HEK293T (cell line): ENCODE data around the gene NCMAP.
"Not testable (repeated sequence)": the region's sequence is repeated elsewhere in the genome, so short reads cannot be mapped to it uniquely, and the experiment has no call there.

Source experiments
- CTCF ChIA-PET: fragments of 350-600 bp; formaldehyde crosslinking; extraction: SDS; loops from one replicate; lab custom pipeline; 2021; ENCODE audit warnings: antibody characterized with exemption, inconsistent platforms; lab: Yijun Ruan, JAX
- POLR2A ChIA-PET: fragments of 350-600 bp; formaldehyde crosslinking; extraction: SDS; loops from one replicate; lab custom pipeline; 2020; ENCODE audit warnings: antibody characterized with exemption, inconsistent platforms; lab: Yijun Ruan, JAX
- DNase-seq: peaks from one replicate; pipeline ENCODE4 v3.0.0; 2012; ENCODE audit warnings: mixed read lengths; ENCODE audit errors: extremely low spot score
- ARNT ChIP-seq: fragments of 450-650 bp; IDR thresholded peaks from 2 replicates; pipeline ENCODE4 v1.6.1; 2017; ENCODE audit warnings: mild to moderate bottlenecking
- BHLHE40 ChIP-seq: fragments of 450-650 bp; IDR thresholded peaks from 2 replicates; pipeline ENCODE4 v1.6.1; 2016; ENCODE audit warnings: mild to moderate bottlenecking, moderate library complexity, borderline replicate concordance
- CTBP1 ChIP-seq: fragments of 450-650 bp; IDR thresholded peaks from 2 replicates; pipeline ENCODE4 v1.6.1; 2016; ENCODE audit warnings: borderline replicate concordance
- ELF4 ChIP-seq: fragments of 450-650 bp; IDR thresholded peaks from 2 replicates; pipeline ENCODE4 v1.6.1; 2017; ENCODE audit warnings: antibody characterized with exemption
- FOXA1 ChIP-seq: fragments of 450-650 bp; IDR thresholded peaks from 2 replicates; pipeline ENCODE4 v1.6.1; 2016; ENCODE audit warnings: mild to moderate bottlenecking
- FOXK2 ChIP-seq: fragments of 450-650 bp; IDR thresholded peaks from 2 replicates; pipeline ENCODE4 v1.6.1; 2016; ENCODE audit warnings: mild to moderate bottlenecking
- FOXM1 ChIP-seq: fragments of 450-650 bp; IDR thresholded peaks from 2 replicates; pipeline ENCODE4 v1.6.1; 2017; ENCODE audit warnings: mild to moderate bottlenecking, borderline replicate concordance
- HDGF ChIP-seq: fragments of 450-650 bp; IDR thresholded peaks from 2 replicates; pipeline ENCODE4 v1.6.1; 2017; ENCODE audit warnings: antibody characterized with exemption, borderline replicate concordance
- L3MBTL2 ChIP-seq: fragments of 450-650 bp; conservative IDR thresholded peaks from 2 replicates; pipeline ENCODE4 v1.6.1; 2016; ENCODE audit warnings: mild to moderate bottlenecking
- LEF1 ChIP-seq: fragments of 450-650 bp; IDR thresholded peaks from 2 replicates; pipeline ENCODE4 v1.6.1; 2017; ENCODE audit warnings: mild to moderate bottlenecking, borderline replicate concordance
- NFRKB ChIP-seq: fragments of 450-650 bp; IDR thresholded peaks from 2 replicates; pipeline ENCODE4 v1.6.1; 2016; ENCODE audit warnings: mild to moderate bottlenecking, moderate library complexity
- SP1 ChIP-seq: fragments of 450-650 bp; IDR thresholded peaks from 2 replicates; pipeline ENCODE4 v1.6.1; 2017
- SUZ12 ChIP-seq: fragments of 450-650 bp; IDR thresholded peaks from 2 replicates; pipeline ENCODE4 v1.6.1; 2016; ENCODE audit warnings: mild to moderate bottlenecking
- TARDBP ChIP-seq: fragments of 450-650 bp; IDR thresholded peaks from 2 replicates; pipeline ENCODE4 v1.6.1; 2016
- ZNF384 ChIP-seq: fragments of 450-650 bp; IDR thresholded peaks from 2 replicates; pipeline ENCODE4 v1.6.1; 2016
- TF ChIP-seq, protein P1 (sequence below): fragments of 450-650 bp; IDR thresholded peaks from 2 replicates; pipeline ENCODE4 v1.6.1; 2016

The NCMAP gene

GRCh38 chr1:24516506-24516905 is 39.4 kb upstream of the NCMAP start:
- POLR2A ChIA-PET: interaction anchor here (0.8 kb wide), 1 partner anchor 9 kb away, joined by 3 read pairs; no protein-coding TSS in a partner anchor
- no peak for DNase-seq
- CTCF ChIA-PET: interaction anchor here (0.7 to 1.6 kb wide), 3 partner anchors 11 to 70 kb away, joined by 3 to 5 read pairs (median 5); no protein-coding TSS in a partner anchor
- TF ChIP-seq ELF4 (no peak), ARNT (no peak), FOXA1 (no peak)

DNA sequence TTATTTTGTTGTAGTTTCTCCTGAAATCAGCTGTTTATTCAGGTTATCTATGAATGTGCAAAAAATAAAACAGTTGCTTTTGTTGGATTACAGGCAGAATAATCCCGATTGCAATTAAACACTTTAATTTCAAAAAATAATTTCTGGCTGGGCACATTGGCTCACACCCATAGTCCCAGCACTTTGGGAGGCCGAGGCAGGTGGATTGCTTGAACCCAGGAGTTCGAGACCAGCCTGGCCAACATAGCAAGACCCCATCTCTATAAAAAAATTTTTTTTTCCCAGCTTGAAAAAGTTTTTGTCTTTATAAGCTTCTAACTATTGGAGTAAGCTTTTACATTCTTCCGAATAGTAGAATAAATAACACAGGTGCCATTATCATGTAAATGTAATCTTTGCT is 38.0 kb upstream of the NCMAP start:
- no peak for TF ChIP-seq ELF4
- TF ChIP-seq BHLHE40: no peak
- TF ChIP-seq ARNT: no peak
- POLR2A ChIA-PET: no interaction called here
- CTCF ChIA-PET: interaction anchor here (0.6 to 1.2 kb wide), 2 partner anchors 9 to 59 kb away, joined by 3 to 4 read pairs; no protein-coding TSS in a partner anchor
- DNase-seq: no peak

GRCh38 chr1:24520282-24520681 is 35.6 kb upstream of the NCMAP start:
- POLR2A ChIA-PET, CTCF ChIA-PET: not testable (repeated sequence)

DNA sequence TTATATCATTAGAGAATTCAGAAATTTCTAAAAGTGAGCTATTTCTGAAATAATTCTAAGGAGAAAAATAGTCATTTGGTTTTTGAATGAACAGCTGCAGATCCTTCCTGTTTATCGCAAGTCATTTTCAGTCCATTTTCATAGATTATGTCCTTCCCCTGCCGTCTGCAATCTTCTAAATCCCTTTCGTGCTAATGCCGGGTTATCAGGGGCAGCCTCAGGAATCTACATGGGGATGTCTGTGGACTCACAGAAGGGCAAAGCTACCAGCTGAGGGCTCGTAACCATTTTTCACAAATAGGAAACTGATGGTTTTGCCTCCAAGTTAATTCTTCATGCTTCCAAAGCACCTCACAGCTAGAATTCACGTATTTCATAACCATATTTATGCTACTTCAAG is 30.3 kb upstream of the NCMAP start:
- TF ChIP-seq ELF4 (no peak), SUZ12 (no peak), FOXM1 (no peak), L3MBTL2 (no peak), TARDBP (no peak), ZNF384 (no peak), NFRKB (no peak), SP1 (no peak), CTBP1 (no peak), ARNT (no peak), FOXK2 (no peak), LEF1 (no peak)
- TF ChIP-seq, protein P1, sequence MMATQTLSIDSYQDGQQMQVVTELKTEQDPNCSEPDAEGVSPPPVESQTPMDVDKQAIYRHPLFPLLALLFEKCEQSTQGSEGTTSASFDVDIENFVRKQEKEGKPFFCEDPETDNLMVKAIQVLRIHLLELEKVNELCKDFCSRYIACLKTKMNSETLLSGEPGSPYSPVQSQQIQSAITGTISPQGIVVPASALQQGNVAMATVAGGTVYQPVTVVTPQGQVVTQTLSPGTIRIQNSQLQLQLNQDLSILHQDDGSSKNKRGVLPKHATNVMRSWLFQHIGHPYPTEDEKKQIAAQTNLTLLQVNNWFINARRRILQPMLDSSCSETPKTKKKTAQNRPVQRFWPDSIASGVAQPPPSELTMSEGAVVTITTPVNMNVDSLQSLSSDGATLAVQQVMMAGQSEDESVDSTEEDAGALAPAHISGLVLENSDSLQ: no peak
- no peak for DNase-seq
- ChIA-PET POLR2A (interaction anchor here (0.9 to 1.9 kb wide), 2 partner anchors 110 to 112 kb away, joined by 3 to 6 read pairs; partner anchors contain the start of genes NIPAL3 and STPG1), CTCF (no interaction called here)

More at GRCh38 chr1:24520282-24520681, 35.6 kb upstream of the NCMAP start:
- DNase-seq: not testable (repeated sequence)

DNA sequence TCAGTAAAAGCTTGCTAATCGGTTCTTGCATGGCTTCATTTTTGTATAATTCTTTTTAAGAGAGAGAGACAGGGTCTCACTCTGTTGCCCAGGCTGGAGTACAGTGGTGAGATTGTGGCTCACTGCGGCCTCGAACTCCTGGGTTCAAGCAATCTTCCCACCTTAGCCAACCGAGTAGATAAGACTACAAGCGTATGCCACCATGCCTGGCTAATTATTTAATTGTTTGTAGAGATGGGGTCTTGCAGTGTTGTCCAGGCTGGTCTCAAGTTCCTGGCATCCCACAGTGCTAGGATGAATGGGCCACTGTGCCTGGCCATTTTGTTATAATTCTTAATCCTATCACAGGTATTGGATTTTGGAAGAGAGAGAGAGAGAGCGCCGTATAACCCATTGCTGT is 29.8 kb upstream of the NCMAP start:
- ChIA-PET CTCF (interaction anchor here (1.4 to 1.8 kb wide), 4 partner anchors 8 to 111 kb away, joined by 3 to 7 read pairs (median 4); partner anchors contain the start of gene NIPAL3), POLR2A (interaction anchor here (0.9 to 1.9 kb wide), 3 partner anchors 24 to 113 kb away, joined by 3 to 6 read pairs (median 6); partner anchors contain the start of genes NIPAL3, RCAN3 and STPG1)
- DNase-seq: no peak

GRCh38 chr1:24526940-24527542 is 28.8 kb upstream of the NCMAP start:
- peak; percentile 34 for DNase-seq
- CTCF ChIA-PET: interaction anchor here (0.7 to 1.8 kb wide), 8 partner anchors 9 to 112 kb away, joined by 3 to 7 read pairs (median 4); partner anchors contain the start of genes NIPAL3 and RCAN3
- POLR2A ChIA-PET: interaction anchor here (1.8 to 1.9 kb wide), 2 partner anchors 25 to 112 kb away, joined by 6 read pairs; partner anchors contain the start of genes NIPAL3 and RCAN3
- TF ChIP-seq L3MBTL2: no peak
- TF ChIP-seq, protein P1: no peak
- TF ChIP-seq FOXA1: no peak
- TF ChIP-seq SP1: no peak
- no peak for TF ChIP-seq CTBP1
- no peak for TF ChIP-seq LEF1
- no peak for TF ChIP-seq ARNT
- TF ChIP-seq FOXK2: no peak
- TF ChIP-seq ZNF384: no peak
- no peak for TF ChIP-seq ELF4
- TF ChIP-seq NFRKB: no peak
- TF ChIP-seq FOXM1: no peak
- no peak for TF ChIP-seq HDGF
- TF ChIP-seq BHLHE40: no peak
- TF ChIP-seq TARDBP: no peak
- TF ChIP-seq SUZ12: no peak

More for the DNA sequence above, 29.8 kb upstream of the NCMAP start:
- TF ChIP-seq ZNF384 (no peak), SP1 (no peak), BHLHE40 (no peak), ARNT (no peak), TARDBP (no peak)

DNA sequence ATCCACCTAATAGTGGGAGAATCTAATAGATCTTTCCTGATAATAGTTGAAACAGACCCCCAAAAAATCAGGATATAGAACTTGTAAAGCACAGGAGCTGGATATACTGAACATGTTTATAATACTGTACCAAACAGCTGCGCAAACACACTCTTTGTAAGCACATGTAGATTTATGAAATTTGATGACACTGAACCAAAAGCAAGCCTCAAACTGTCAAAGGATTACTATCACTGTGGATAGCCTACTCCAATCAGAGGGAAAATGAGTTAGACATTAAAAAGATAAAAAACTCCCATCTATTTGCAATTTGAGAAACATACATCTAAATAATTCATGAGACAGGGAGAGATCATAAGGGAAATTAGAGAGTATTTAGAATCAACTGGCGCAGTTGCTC is 27.1 kb upstream of the NCMAP start:
- CTCF ChIA-PET: interaction anchor here (0.7 kb wide), 1 partner anchor 133 kb away, joined by 3 read pairs; no protein-coding TSS in a partner anchor
- no peak for DNase-seq
- POLR2A ChIA-PET: no interaction called here

DNA sequence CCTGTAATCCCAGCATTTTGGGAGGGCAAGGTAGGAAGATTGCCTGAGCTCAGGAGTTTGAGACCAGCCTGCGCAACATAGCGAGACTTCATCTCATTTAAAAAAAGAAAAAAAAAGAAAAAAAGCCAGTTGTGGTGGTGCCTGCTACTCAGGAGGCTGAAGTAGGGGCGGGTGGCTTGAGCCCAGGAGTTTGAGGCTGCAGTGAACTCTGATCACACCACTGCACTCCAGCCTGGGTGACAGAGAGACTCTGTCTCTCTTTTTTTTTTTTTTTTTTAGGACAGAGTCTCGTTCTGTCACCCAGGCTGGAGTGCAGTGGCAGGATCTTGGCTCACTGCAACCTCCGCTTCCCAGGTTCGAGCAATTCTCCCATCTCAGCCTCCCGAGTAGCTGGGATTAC is 26.6 kb upstream of the NCMAP start:
- CTCF ChIA-PET, DNase-seq, POLR2A ChIA-PET: not testable (repeated sequence)

More for the DNA sequence above, 27.1 kb upstream of the NCMAP start:
- TF ChIP-seq, protein P1: no peak
